GM23248 (cell line): ENCODE results near the gene RHOT2.

Experiments
- EZH2 ChIP-seq: fragments of 200-600 bp; sonication (generic); IDR thresholded peaks from 2 replicates; pipeline ENCODE4 v1.6.1; 2018; ENCODE audit warnings: antibody characterized with exemption, mild to moderate bottlenecking; ENCODE audit not compliant: insufficient read depth, poor library complexity, severe bottlenecking
- EZH2phosphoT487 ChIP-seq: fragments of 200-600 bp; sonication (generic); IDR thresholded peaks from 2 replicates; pipeline ENCODE4 v1.6.1; 2018; ENCODE audit warnings: antibody characterized with exemption, moderate library complexity, mild to moderate bottlenecking, low read depth; ENCODE audit not compliant: insufficient read depth

- TF ChIP-seq EZH2phosphoT487 (no peak), EZH2 (no peak)
Measured at GRCh38 chr16:628321-629061, 39.4 kb upstream of the RHOT2 start.
